Activated naive CD4-positive, alpha-beta T cell treated with anti-CD3 and anti-CD28 coated beads, Interleukin-2, amount 50 U/mL, for 24 hours (primary cell): ENCODE results near the gene ITFG1.
"Not testable (repeated sequence)": the region's sequence is repeated elsewhere in the genome, so short reads cannot be mapped to it uniquely, and the experiment has no call there.

Experiments
- H3K27ac Mint-ChIP-seq: one replicate; pipeline ENCODE4 v1.8.0; 2021; ENCODE audit warnings: mild to moderate bottlenecking, mixed read lengths
- H3K27me3 Mint-ChIP-seq: one replicate; pipeline ENCODE4 v1.8.0; 2021; ENCODE audit warnings: mixed read lengths
- H3K36me3 Mint-ChIP-seq: one replicate; pipeline ENCODE4 v1.8.0; 2021; ENCODE audit warnings: mixed read lengths
- H3K4me1 Mint-ChIP-seq: one replicate; pipeline ENCODE4 v1.8.0; 2021; ENCODE audit warnings: mixed read lengths
- H3K4me3 Mint-ChIP-seq: one replicate; pipeline ENCODE4 v1.8.0; 2021; ENCODE audit warnings: mild to moderate bottlenecking, mixed read lengths
- H3K9me3 Mint-ChIP-seq: one replicate; pipeline ENCODE4 v1.8.0; 2021; ENCODE audit warnings: mixed read lengths

Gene ITFG1

DNA sequence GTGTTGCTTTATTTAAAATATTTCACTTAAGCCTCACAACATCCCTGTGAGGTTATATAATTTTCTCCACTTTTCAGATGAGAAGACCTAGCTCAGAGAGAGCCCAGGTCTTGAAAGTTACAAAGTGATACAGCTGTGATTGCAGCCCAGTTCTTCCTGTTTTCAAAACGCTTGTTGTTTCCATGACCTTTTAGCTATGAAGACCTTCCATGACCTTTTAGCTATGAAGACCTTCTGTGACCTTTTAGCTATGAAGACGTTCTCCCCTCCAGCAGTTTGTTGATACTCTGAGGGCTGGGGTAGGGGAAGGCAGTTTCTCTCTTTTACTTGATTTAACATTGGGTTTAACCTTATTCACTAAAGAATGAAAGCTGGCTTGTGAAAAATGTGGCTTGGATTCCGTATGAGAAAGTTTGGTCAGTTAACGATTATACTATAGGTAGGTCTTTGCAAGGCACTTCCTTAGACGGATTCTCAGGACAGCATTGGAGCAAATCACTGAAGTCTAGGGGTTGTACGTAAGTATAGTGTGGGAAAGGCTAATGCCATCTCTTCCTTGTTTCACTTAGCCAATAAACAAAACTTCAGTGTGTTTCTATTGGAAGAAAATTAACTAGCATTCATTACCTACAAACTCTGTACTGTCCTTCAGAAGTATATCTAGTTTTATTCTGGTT lies 21.0 kb upstream of the ITFG1 start:
- H3K27me3 Mint-ChIP-seq, result no peaks in the 10 kb centered on the region

DNA sequence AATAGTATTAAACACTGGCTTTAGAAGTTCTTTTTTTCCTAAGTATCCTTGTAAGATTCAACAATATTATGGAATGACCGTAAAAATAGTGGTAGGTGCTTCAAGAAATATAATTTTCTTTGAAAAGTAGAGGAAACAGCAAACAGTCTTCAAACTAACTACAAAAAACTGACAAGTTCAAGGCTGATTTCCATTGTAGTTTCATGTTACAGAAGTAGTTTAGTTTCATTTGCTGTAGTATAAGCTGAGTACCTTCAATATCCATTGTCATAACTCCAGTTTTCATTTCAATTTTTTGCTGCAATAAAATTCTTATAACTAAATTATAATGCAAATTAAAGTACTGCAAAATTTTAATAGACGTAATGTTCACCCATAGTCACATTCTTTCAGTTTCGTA lies 19.5 kb upstream of the ITFG1 start:
- Mint-ChIP-seq H3K36me3 (peaks cover 15% of the 10 kb centered on the region), H3K9me3 (no peaks in the 10 kb centered on the region), H3K4me1 (peaks cover 57% of the 10 kb centered on the region), H3K27ac (no peak overlapping the region), H3K27me3 (no peaks in the 10 kb centered on the region), H3K4me3 (no peak overlapping the region)

More for the DNA sequence above, 21.0 kb upstream of the ITFG1 start:
- Mint-ChIP-seq H3K27ac (no peak overlapping the region), H3K4me3 (no peak overlapping the region), H3K36me3 (peaks cover 22% of the 10 kb centered on the region), H3K4me1 (peaks cover 58% of the 10 kb centered on the region), H3K9me3 (no peaks in the 10 kb centered on the region)

DNA sequence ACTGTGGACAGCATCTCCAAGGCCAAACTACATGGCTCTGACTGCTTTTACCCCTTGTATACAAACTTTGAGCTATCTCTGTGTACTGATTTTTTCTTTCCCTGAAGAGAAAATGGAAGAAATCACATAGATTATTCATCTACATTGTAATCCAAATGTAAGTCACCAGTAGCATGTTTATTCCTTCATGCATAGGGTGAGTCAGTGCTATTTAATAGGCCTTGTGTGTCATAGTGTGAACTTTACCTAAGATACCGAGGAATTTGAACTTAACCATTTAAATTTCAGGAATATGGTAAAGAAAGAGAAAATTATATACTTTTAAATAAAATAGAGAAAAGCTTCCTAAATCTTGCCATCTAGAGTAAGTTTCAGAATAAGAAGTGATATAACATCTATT lies 16.8 kb upstream of the ITFG1 start:
- Mint-ChIP-seq H3K9me3 (no peaks in the 10 kb centered on the region), H3K27ac (no peak overlapping the region), H3K27me3 (no peaks in the 10 kb centered on the region), H3K4me3 (no peak overlapping the region), H3K4me1 (peaks cover 41% of the 10 kb centered on the region), H3K36me3 (peaks cover 11% of the 10 kb centered on the region)

DNA sequence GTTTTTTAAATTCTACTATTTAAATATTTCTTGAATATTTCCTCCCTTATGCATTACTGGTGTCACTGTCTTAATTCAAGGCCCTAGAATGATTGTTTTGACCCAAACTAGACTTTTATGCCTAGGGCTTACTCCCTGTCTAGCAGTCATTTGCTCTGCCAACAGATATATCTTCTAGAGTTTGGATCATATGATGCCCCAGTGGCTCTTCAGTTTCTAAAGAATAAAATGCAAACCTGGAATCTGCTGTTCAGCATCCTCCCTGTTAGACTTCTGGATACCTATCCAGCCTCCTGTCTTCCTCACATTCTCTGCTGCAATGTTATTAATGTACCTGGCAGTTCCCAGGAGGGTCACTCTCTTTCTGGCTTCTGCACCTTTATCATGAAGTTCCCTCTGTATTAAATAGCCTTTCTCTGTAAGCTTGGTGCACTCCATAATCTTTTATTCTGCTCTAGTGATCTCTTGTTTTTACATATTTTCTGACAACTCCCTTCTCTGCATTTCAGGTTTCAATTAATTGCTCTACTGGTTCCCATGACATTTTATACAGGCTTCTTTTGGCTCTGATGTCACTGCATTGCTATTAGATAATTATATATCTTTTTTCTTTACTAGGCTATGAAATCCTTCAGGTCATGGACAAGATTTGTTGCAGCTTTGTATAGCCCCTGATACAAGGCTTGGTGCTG lies 15.9 kb upstream of the ITFG1 start:
- H3K27me3 Mint-ChIP-seq, result no peaks in the 10 kb centered on the region

GRCh38 chr16:47475786-47476185 lies 14.9 kb upstream of the ITFG1 start:
- Mint-ChIP-seq H3K4me1 (peaks cover 33% of the 10 kb centered on the region), H3K27me3 (no peaks in the 10 kb centered on the region), H3K9me3 (no peaks in the 10 kb centered on the region), H3K27ac (no peak overlapping the region), H3K36me3 (peaks cover 13% of the 10 kb centered on the region), H3K4me3 (no peak overlapping the region)

More for the DNA sequence above, 15.9 kb upstream of the ITFG1 start:
- no peaks in the 10 kb centered on the region for H3K9me3 Mint-ChIP-seq
- peaks cover 38% of the 10 kb centered on the region for H3K4me1 Mint-ChIP-seq
- no peak overlapping the region for H3K27ac Mint-ChIP-seq
- peaks cover 9% of the 10 kb centered on the region for H3K36me3 Mint-ChIP-seq
- H3K4me3 Mint-ChIP-seq, result no peak overlapping the region

DNA sequence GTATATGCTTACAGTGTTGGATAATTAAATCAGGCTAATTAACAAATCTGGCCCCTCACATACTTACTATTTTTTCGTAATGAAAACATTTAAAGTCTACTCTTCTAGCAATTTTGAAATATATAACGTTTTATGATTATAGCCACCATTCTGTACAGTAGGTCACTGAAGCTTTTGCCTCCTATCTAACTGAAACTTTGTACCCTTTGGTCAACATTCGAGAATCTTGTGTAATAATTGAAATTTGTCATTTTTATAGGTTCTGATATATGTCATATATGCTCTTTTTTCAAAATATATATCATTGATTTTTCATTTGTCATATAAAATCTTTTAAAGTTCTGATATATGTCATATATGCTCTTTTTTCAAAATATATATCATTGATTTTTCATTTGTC lies 12.9 kb upstream of the ITFG1 start:
- H3K4me3 Mint-ChIP-seq, result no peak overlapping the region
- H3K9me3 Mint-ChIP-seq, result no peaks in the 10 kb centered on the region
- no peaks in the 10 kb centered on the region for H3K27me3 Mint-ChIP-seq
- peaks cover 11% of the 10 kb centered on the region for H3K36me3 Mint-ChIP-seq
- H3K27ac Mint-ChIP-seq, result no peak overlapping the region
- H3K4me1 Mint-ChIP-seq, result peaks cover 28% of the 10 kb centered on the region

DNA sequence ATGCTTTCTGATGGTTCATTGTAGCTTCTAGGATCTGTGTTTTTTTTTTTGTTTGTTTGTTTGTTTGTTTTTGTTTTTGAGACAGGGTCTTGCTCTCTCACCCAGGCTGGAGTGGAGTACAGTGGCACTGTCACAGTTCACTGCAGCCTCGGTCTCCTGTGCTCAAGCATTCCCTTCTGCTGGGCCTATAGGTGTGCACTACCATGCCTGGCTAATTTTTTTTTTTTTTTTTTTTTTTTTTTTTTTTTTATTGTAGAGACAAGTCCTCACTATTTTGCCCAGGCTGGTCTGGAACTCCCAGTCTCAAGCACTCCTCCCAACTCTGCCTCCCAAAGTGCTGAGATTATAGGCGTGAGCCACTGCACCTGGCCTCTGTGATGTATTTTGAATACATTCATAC lies 12.1 kb upstream of the ITFG1 start:
- not testable (repeated sequence) for H3K9me3 Mint-ChIP-seq, H3K27me3 Mint-ChIP-seq, H3K4me3 Mint-ChIP-seq, H3K27ac Mint-ChIP-seq
- H3K4me1 Mint-ChIP-seq, result peaks cover 31% of the 10 kb centered on the region
- H3K36me3 Mint-ChIP-seq, result peaks cover 13% of the 10 kb centered on the region

DNA sequence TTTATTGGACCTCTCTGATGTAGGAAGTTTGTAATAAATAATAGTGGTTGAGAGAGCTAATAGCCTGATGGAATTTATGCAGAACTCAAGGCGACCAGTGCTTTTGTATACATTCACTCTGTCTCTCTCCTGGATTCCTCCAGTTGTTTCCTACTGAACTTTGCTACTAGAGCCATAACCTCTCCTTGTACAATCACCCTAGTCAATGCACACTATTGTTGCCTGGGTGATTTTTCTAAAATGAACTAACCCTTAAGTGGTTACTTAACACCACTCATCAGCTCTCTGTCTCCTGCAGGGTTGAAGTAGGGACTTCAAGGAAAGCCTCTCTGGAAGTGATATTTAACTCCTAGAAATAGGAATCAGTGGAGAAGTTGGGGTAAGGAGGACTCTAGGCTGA lies 9.9 kb upstream of the ITFG1 start:
- Mint-ChIP-seq H3K27me3 (no peaks in the 10 kb centered on the region), H3K4me1 (peaks cover 46% of the 10 kb centered on the region), H3K36me3 (peaks cover 11% of the 10 kb centered on the region), H3K9me3 (no peaks in the 10 kb centered on the region), H3K27ac (no peak overlapping the region), H3K4me3 (no peak overlapping the region)

GRCh38 chr16:47470211-47470610 lies 9.3 kb upstream of the ITFG1 start:
- H3K27ac Mint-ChIP-seq, result no peak overlapping the region
- no peak overlapping the region for H3K4me3 Mint-ChIP-seq
- H3K4me1 Mint-ChIP-seq, result peaks cover 51% of the 10 kb centered on the region
- H3K27me3 Mint-ChIP-seq, result no peaks in the 10 kb centered on the region
- H3K36me3 Mint-ChIP-seq, result peaks cover 11% of the 10 kb centered on the region
- H3K9me3 Mint-ChIP-seq, result no peaks in the 10 kb centered on the region

- H3K4me3 Mint-ChIP-seq, result no peak overlapping the region
- no peaks in the 10 kb centered on the region for H3K9me3 Mint-ChIP-seq
- no peaks in the 10 kb centered on the region for H3K27me3 Mint-ChIP-seq
- H3K27ac Mint-ChIP-seq, result peak overlapping the region; percentile 56
- H3K4me1 Mint-ChIP-seq, result peaks cover 55% of the 10 kb centered on the region
- H3K36me3 Mint-ChIP-seq, result peaks cover 11% of the 10 kb centered on the region
Observed at GRCh38 chr16:47469227-47469626, 8.4 kb upstream of the ITFG1 start.

- not testable (repeated sequence) for H3K4me3 Mint-ChIP-seq, H3K27ac Mint-ChIP-seq, H3K27me3 Mint-ChIP-seq, H3K9me3 Mint-ChIP-seq
- H3K4me1 Mint-ChIP-seq, result peaks cover 66% of the 10 kb centered on the region
- peaks cover 11% of the 10 kb centered on the region for H3K36me3 Mint-ChIP-seq
Observed at GRCh38 chr16:47468070-47468689, 7.3 kb upstream of the ITFG1 start.

DNA sequence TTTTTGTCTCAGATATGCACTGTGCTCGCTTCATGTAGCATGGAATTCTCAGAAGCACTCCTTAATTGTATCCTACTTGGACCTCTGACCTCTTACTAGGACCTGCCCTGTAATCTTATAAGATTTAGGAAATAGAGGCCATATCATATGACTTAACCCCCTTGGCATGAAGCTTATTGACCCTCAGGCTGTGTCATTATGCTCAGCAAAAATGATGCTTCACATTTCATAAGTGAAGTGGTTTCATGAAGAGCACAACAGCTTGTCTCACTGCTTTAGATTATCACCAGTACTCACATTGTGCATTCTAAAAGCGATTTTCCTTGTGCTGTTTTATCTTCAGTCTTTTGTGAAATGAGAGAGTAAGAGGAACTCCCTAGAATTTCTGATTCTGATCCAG lies 6.6 kb upstream of the ITFG1 start:
- H3K36me3 Mint-ChIP-seq, result peaks cover 11% of the 10 kb centered on the region
- peaks cover 72% of the 10 kb centered on the region for H3K4me1 Mint-ChIP-seq
- no peaks in the 10 kb centered on the region for H3K27me3 Mint-ChIP-seq
- no peak overlapping the region for H3K4me3 Mint-ChIP-seq
- no peak overlapping the region for H3K27ac Mint-ChIP-seq
- no peaks in the 10 kb centered on the region for H3K9me3 Mint-ChIP-seq

- Mint-ChIP-seq H3K4me3 (no peak overlapping the region), H3K4me1 (peaks cover 80% of the 10 kb centered on the region), H3K27me3 (no peaks in the 10 kb centered on the region), H3K9me3 (no peaks in the 10 kb centered on the region), H3K27ac (no peak overlapping the region), H3K36me3 (peaks cover 9% of the 10 kb centered on the region)
Observed at GRCh38 chr16:47465919-47466630, 5.2 kb upstream of the ITFG1 start.

GRCh38 chr16:47463771-47464624 lies 3.1 kb upstream of the ITFG1 start:
- Mint-ChIP-seq H3K36me3 (peaks cover 5% of the 10 kb centered on the region), H3K27ac (peak overlapping the region; percentile 63), H3K4me3 (peak overlapping the region; percentile 16), H3K4me1 (peaks cover 82% of the 10 kb centered on the region), H3K27me3 (no peaks in the 10 kb centered on the region), H3K9me3 (no peaks in the 10 kb centered on the region)
